Smooth muscle cell of the umbilical artery (primary cell): ENCODE data around the gene TMEM170B. TPM values are rescaled to one million over a fixed set of nuclear protein-coding genes. Genes with fewer than 3 reads are reported as not detected.

Source experiments
- total RNA-seq: library from RNA; depleted of rRNA; stranded (reverse); fragments of >200 nt; gene quantifications from 2 replicates; pipeline ENCODE4 v1.2.3, GENCODE V29; 2014

TMEM170B gene
- total RNA-seq: 1.8 and 3.3 TPM in 2 replicates

GRCh38 chr6:11537229-11538051, at the start of gene TMEM170B:
Gene TMEM170B, plus strand, starts transcription at chr6:11537749. Its CDS starts 529 bp downstream, at chr6:11538278.

Other genes starting within 250 kb of the TMEM170B start
- gene ADTRP, start 241.1 kb downstream of the TMEM170B start, total RNA-seq: 0.59 and 4.9 TPM in 2 replicates